Coronary artery (tissue), 2 donors: Measurements from ENCODE around the gene CDIPT.
A peak's percentile ranks its signal among the peaks of the same experiment; 100 is the strongest.

Experiments used
- DNase-seq: peaks from one replicate; pipeline ENCODE4 v3.0.0-alpha.2; 2017; ENCODE audit warnings: low spot score
- H3K27ac ChIP-seq, 2 donors: fragments of 200-600 bp; sonication (generic); one replicate each; pipeline ENCODE4 v1.5.1; 2016 to 2019
- H3K4me3 ChIP-seq: fragments of 200-600 bp; sonication (generic); 2 replicates; pipeline ENCODE4 v1.5.1; 2016; ENCODE audit warnings: mild to moderate bottlenecking, moderate library complexity
- CTCF ChIP-seq: fragments of 200-600 bp; sonication (generic); IDR thresholded peaks from one replicate; pipeline ENCODE4 v1.5.1; 2019; ENCODE audit warnings: antibody characterized with exemption

The CDIPT gene

GRCh38 chr16:29830774-29831173 is 32.3 kb downstream of the CDIPT start:
- DNase-seq: no peak
- Histone ChIP-seq H3K4me3 (no peak overlapping the region), H3K27ac (no peak overlapping the region)
- TF ChIP-seq CTCF: no peak

GRCh38 chr16:29826342-29826695 is 36.7 kb downstream of the CDIPT start:
- no peak for DNase-seq
- peak overlapping the region in 1 of 2 donors; percentile 78 for H3K27ac ChIP-seq

GRCh38 chr16:29825145-29826044 is 37.6 kb downstream of the CDIPT start:
- DNase-seq: peak; percentile 78

More at GRCh38 chr16:29826342-29826695, 36.7 kb downstream of the CDIPT start:
- no peak for TF ChIP-seq CTCF
- no peak overlapping the region for H3K4me3 ChIP-seq

GRCh38 chr16:29824589-29825144 is 38.4 kb downstream of the CDIPT start:
- TF ChIP-seq CTCF: no peak
- Histone ChIP-seq H3K27ac (peak overlapping the region; percentile 15 to 78), H3K4me3 (peak overlapping the region; percentile 51)
- DNase-seq: no peak

More at GRCh38 chr16:29825145-29826044, 37.6 kb downstream of the CDIPT start:
- H3K4me3 ChIP-seq: peak overlapping the region; percentile 51
- peak overlapping the region; percentile 15 to 78 for H3K27ac ChIP-seq
- TF ChIP-seq CTCF: no peak

GRCh38 chr16:29821643-29822115 is 41.3 kb downstream of the CDIPT start:
- TF ChIP-seq CTCF: no peak
- Histone ChIP-seq H3K27ac (peak overlapping the region; percentile 75 to 87), H3K4me3 (peak overlapping the region; percentile 81)
- peak; percentile 74 for DNase-seq

GRCh38 chr16:29820730-29821642 is 42.0 kb downstream of the CDIPT start:
- peak; percentile 80 for DNase-seq
- Histone ChIP-seq H3K4me3 (peak overlapping the region; percentile 81), H3K27ac (peak overlapping the region; percentile 75 to 87)
- TF ChIP-seq CTCF: no peak
